Kidney (tissue), 14 donors: ENCODE measurements around the gene CCDC97. TPM values are rescaled to one million over a fixed set of nuclear protein-coding genes. Genes with fewer than 3 reads are reported as not detected.
A peak's percentile ranks its signal among the peaks of the same experiment; 100 is the strongest.

Source experiments
- DNase-seq, 5 donors: peaks; one replicate each; pipeline ENCODE4 v3.0.0-alpha.2; 2013 to 2020
- FAIRE-seq: peaks from 2 replicates; lab custom pipeline; 2012; peaks lifted over from hg19 to GRCh38; lab: Jason Lieb, UNC
- H3K27ac ChIP-seq, 2 donors: one replicate each; pipeline ENCODE4 v1.7.0; 2013; ENCODE audit warnings: low read depth in 2 of 2, low read length in 2 of 2, inconsistent platforms in 1 of 2
- H3K27me3 ChIP-seq: one replicate; pipeline ENCODE4 v1.7.1; 2013; ENCODE audit warnings: low read length, inconsistent platforms; ENCODE audit not compliant: control insufficient read depth, insufficient read depth
- H3K36me3 ChIP-seq, 3 donors: one replicate each; pipeline versions ENCODE4 v1.7.0 to v1.7.1; 2013; ENCODE audit warnings: low read length in 3 of 3, control low read depth in 1 of 3, inconsistent platforms in 1 of 3; ENCODE audit not compliant: insufficient read depth in 3 of 3, control insufficient read depth in 2 of 3
- H3K4me1 ChIP-seq, 3 donors: one replicate each; pipeline versions ENCODE4 v1.7.0 to v1.7.1; 2013; ENCODE audit warnings: low read length in 3 of 3, inconsistent platforms in 1 of 3, low read depth in 1 of 3; ENCODE audit not compliant: control insufficient read depth in 2 of 3, insufficient read depth in 2 of 3
- H3K4me3 ChIP-seq, 3 donors: one replicate each; pipeline versions ENCODE4 v1.7.0 to v1.8.1; 2013; ENCODE audit warnings: low read length in 3 of 3, control low read depth in 1 of 3, inconsistent platforms in 1 of 3
- H3K9ac ChIP-seq, 3 donors: one replicate each; pipeline versions ENCODE4 v1.7.0 to v1.7.1; 2013; ENCODE audit warnings: low read length in 3 of 3, control low read depth in 1 of 3, inconsistent platforms in 1 of 3
- H3K9me3 ChIP-seq, 3 donors: one replicate each; pipeline versions ENCODE4 v1.7.0 to v1.7.1; 2013; ENCODE audit warnings: low read length in 3 of 3, control low read depth in 1 of 3, inconsistent platforms in 1 of 3; ENCODE audit not compliant: control insufficient read depth in 2 of 3, insufficient read depth in 1 of 3
- CTCF ChIP-seq: IDR thresholded peaks from 3 replicates; pipeline ENCODE4 v1.5.1; 2012; ENCODE audit warnings: mild to moderate bottlenecking, moderate library complexity, borderline replicate concordance; ENCODE audit not compliant: insufficient read depth; ENCODE audit errors: extremely low read depth
- intact Hi-C: fragments of 100-400 bp; cut with DNase I; formaldehyde crosslinking; loops from one replicate; pipeline ENCODE4 v1.11.1; 2022
- polyA plus RNA-seq: library from polyadenylated mRNA; stranded (reverse); fragments of 350-450 nt; fragmentation: Illumina TruSeq; extraction: RNeasy Lipid Tissue Mini Kit (QIAGEN cat#74804); gene quantifications from one replicate; pipeline ENCODE4 v1.2.3, GENCODE V29; 2014; ENCODE audit warnings: low read depth, low replicate concordance; ENCODE audit not compliant: insufficient read depth
- total RNA-seq: library from RNA; stranded (reverse); fragmentation: NEBNext Ultra II Directional; extraction: Animal tissue kit (Norgen Biotek cat#: 25700); gene quantifications from one replicate; pipeline ENCODE4 v1.2.1, GENCODE V29; 2021
- donor health status: control.
- donor health status: control.
- donor health status: control.
- donor health status: control.
- donor health status: control.
- donor health status: DM: yes; HTN: yes; CAD: no.
- donor health status: Normal renal cell carcinoma (clear cell type).

CCDC97 gene
- total and polyA plus RNA-seq, 2 donors from 2014 or later, result 9.8 to 28.1 TPM

GRCh38 chr19:41321204-41321599, 11.2 kb downstream of the CCDC97 start:
- peaks cover 7 to 41% (median 20%) of the 10 kb centered on the region in 3 donors for H3K4me1 ChIP-seq
- no peak overlapping the region for H3K9ac ChIP-seq
- H3K9me3 ChIP-seq, result no peaks in the 10 kb centered on the region
- no peaks in the 10 kb centered on the region for H3K27me3 ChIP-seq
- TF ChIP-seq CTCF, result no peak
- peaks cover 2 to 31% (median 19%) of the 10 kb centered on the region in 3 donors for H3K36me3 ChIP-seq
- H3K4me3 ChIP-seq, result no peak overlapping the region
- FAIRE-seq (no peak), DNase-seq (no peak)
- H3K27ac ChIP-seq, result no peak overlapping the region
- intact Hi-C loops, result no loop called here

- H3K27ac ChIP-seq, result peak overlapping the region in 1 of 2 donors; percentile 32
- peaks cover 9 to 44% (median 23%) of the 10 kb centered on the region in 3 donors for H3K4me1 ChIP-seq
- no peak overlapping the region for H3K4me3 ChIP-seq
- TF ChIP-seq CTCF, result peak; percentile 58
- no peak for FAIRE-seq
- H3K27me3 ChIP-seq, result no peaks in the 10 kb centered on the region
- H3K36me3 ChIP-seq, result peaks cover 2 to 25% (median 19%) of the 10 kb centered on the region in 3 donors
- intact Hi-C loops, result no loop called here
- H3K9ac ChIP-seq, result no peak overlapping the region
- no peaks in the 10 kb centered on the region for H3K9me3 ChIP-seq
- DNase-seq, result peak; percentile 50 to 75 (median 61)
Observed at GRCh38 chr19:41321600-41322270, 11.8 kb downstream of the CCDC97 start.

- H3K4me3 ChIP-seq, result no peak overlapping the region
- no peaks in the 10 kb centered on the region for H3K9me3 ChIP-seq
- no peak overlapping the region for H3K9ac ChIP-seq
- TF ChIP-seq CTCF, result no peak
- H3K27ac ChIP-seq, result peak overlapping the region; percentile 70 to 76
- H3K4me1 ChIP-seq, result peaks cover 9 to 51% (median 30%) of the 10 kb centered on the region in 3 donors
- intact Hi-C loops, result no loop called here
- FAIRE-seq, result no peak
- H3K27me3 ChIP-seq, result no peaks in the 10 kb centered on the region
- no peak for DNase-seq
- H3K36me3 ChIP-seq, result peaks cover 0 to 18% (median 13%) of the 10 kb centered on the region in 3 donors
Observed at GRCh38 chr19:41322451-41322850, 12.5 kb downstream of the CCDC97 start.

GRCh38 chr19:41323023-41323422, 13.1 kb downstream of the CCDC97 start:
- Histone ChIP-seq H3K27me3 (no peaks in the 10 kb centered on the region), H3K27ac (peak overlapping the region; percentile 70 to 76), H3K4me1 (peaks cover 9 to 56% (median 33%) of the 10 kb centered on the region in 3 donors), H3K36me3 (peaks cover 0 to 18% (median 13%) of the 10 kb centered on the region in 3 donors), H3K9me3 (no peaks in the 10 kb centered on the region), H3K4me3 (no peak overlapping the region), H3K9ac (peak overlapping the region in 1 of 3 donors; percentile 46)
- DNase-seq (peak in 1 of 5 donors; percentile 77), FAIRE-seq (no peak)
- TF ChIP-seq CTCF, result no peak
- intact Hi-C loops, result no loop called here
